ENCODE results near the gene REPIN1.

DNA sequence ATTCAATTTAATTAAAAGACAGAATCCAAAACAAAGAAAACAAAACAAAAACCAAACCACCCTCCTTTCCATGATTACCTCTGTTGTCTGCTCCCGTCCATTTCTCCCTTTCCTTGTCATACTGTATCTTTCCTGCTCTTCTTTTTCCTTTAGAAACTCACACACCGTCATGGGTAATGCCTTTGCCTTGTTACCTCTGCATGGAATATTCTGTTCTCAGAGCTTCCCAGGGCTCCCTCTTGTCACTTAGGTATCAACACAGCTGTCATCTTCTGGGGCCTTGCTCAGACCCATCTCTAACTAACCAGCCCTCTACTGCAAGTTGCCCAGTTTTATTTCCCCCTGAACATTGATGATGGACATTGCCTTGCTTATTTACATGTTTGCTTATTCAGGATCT is 51.6 kb downstream of the REPIN1 start:
- TF ChIP-seq CTCF (IDR thresholded peaks at IDR 0.05) (no peak), EP300 (IDR thresholded peaks at IDR 0.05; ENCODE audit: low read depth) (no peak), POLR2A (IDR thresholded peaks at IDR 0.05) (no peak)
